ENCODE results near the gene IL15RA. TPM values are rescaled to one million over a fixed set of nuclear protein-coding genes. Genes with fewer than 3 reads are reported as not detected.
A peak's percentile ranks its signal among the peaks of the same experiment; 100 is the strongest.

The IL15RA gene
- 24.4 and 25.5 TPM in 2 replicates for total RNA-seq

- peaks cover 27% of the 10 kb centered on the region for H3K4me1 Mint-ChIP-seq
- intact Hi-C loops (cut with micrococcal nuclease), result loop anchor here (2.0 kb wide), 3 partner anchors 73 to 109 kb away; partner anchors contain the start of gene FBH1
Observed at GRCh38 chr10:5977471-5978229, at the start of gene IL15RA. IL15RA (minus strand) TSS chr10:5977543; CDS start chr10:5977492, 51 bp downstream.

GRCh38 chr10:6025683-6026255 is 48.4 kb upstream of the IL15RA start:
- Mint-ChIP-seq H3K36me3 (ENCODE audit: low read depth) (peaks cover 88% of the 10 kb centered on the region), H3K27ac (peak overlapping the region; percentile 5), H3K9me3 (peaks cover 4% of the 10 kb centered on the region), H3K27me3 (no peaks in the 10 kb centered on the region), H3K4me3 (no peak overlapping the region), H3K4me1 (peaks cover 44% of the 10 kb centered on the region)
- intact Hi-C loops (cut with micrococcal nuclease), result no loop called here
- no peak for DNase-seq

More at GRCh38 chr10:5977471-5978229, at the start of gene IL15RA:
- DNase-seq, result peak; percentile 97
- no peaks in the 10 kb centered on the region for H3K9me3 Mint-ChIP-seq
- H3K27ac Mint-ChIP-seq, result peak within 1 kb of the TSS; percentile 95
- peaks cover 16% of the 10 kb centered on the region for H3K36me3 Mint-ChIP-seq (ENCODE audit: low read depth)
- H3K27me3 Mint-ChIP-seq, result peaks cover 4% of the 10 kb centered on the region
- peak within 1 kb of the TSS; percentile 97 for H3K4me3 Mint-ChIP-seq

DNA sequence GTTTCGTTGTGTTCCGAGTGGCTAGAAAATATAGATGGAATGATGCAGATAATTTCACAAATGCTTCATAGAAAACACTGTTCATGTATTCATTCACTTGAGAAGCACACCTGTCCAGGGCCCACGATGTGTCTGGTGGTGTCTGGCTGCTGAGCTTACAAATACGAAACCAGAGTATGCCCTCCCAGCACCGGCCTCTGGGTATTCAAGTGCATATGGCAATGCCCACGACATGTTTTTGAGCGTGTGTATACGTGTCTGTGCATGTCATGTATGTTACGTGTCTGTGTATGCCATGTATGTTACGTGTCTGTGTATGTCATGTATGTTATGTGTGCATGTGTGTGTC is 47.0 kb upstream of the IL15RA start:
- no peak overlapping the region for H3K4me3 Mint-ChIP-seq
- H3K27ac Mint-ChIP-seq, result peak overlapping the region; percentile 29
- intact Hi-C loops (cut with micrococcal nuclease), result no loop called here
- no peaks in the 10 kb centered on the region for H3K27me3 Mint-ChIP-seq
- DNase-seq, result no peak
- peaks cover 44% of the 10 kb centered on the region for H3K4me1 Mint-ChIP-seq
- H3K9me3 Mint-ChIP-seq, result peaks cover under 1% of the 10 kb centered on the region
- peaks cover 90% of the 10 kb centered on the region for H3K36me3 Mint-ChIP-seq (ENCODE audit: low read depth)

DNA sequence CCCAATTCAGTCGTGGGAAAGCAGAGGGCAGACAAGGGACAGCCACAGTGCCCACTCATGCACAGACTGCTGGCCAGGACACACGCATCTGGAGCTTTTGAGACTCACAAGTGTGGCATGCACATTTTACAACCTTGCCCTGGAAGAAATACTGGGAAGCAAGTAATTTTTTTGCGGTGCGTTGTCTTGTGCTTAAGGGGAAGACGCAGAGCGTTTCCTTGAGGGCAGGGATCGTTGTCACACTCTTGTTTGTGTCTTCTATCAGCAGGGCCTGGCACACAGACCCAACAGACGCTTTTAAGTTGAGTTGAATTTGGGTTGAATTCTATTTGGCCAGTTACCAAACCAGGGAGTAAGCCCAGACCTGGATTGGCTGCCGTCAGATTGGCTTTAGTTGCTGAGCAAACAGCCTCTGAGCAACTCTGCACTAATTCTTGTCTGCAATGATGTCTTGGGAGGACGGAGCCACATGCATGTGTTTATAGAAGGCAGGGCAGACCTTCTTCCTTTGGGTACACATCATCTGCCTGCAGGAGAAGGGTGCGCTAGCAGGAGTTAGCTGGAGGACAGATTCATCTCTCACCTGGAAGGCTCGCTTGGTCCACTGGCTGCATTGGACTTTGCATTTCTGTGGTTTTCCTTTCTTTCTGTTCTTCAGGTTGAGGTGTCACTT is 46.5 kb upstream of the IL15RA start:
- Mint-ChIP-seq H3K27ac (peak overlapping the region; percentile 63), H3K4me1 (peaks cover 49% of the 10 kb centered on the region), H3K36me3 (ENCODE audit: low read depth) (peaks cover 92% of the 10 kb centered on the region), H3K9me3 (peaks cover 6% of the 10 kb centered on the region), H3K4me3 (no peak overlapping the region), H3K27me3 (no peaks in the 10 kb centered on the region)
- intact Hi-C loops (cut with micrococcal nuclease), result no loop called here
- no peak for DNase-seq

GRCh38 chr10:6022660-6023059 is 45.3 kb upstream of the IL15RA start:
- Mint-ChIP-seq H3K27ac (peak overlapping the region; percentile 56), H3K27me3 (no peaks in the 10 kb centered on the region), H3K36me3 (ENCODE audit: low read depth) (peaks cover 92% of the 10 kb centered on the region), H3K4me3 (no peak overlapping the region), H3K4me1 (peaks cover 44% of the 10 kb centered on the region), H3K9me3 (peaks cover 8% of the 10 kb centered on the region)
- no peak for DNase-seq
- intact Hi-C loops (cut with micrococcal nuclease), result no loop called here

- Mint-ChIP-seq H3K4me3 (no peak overlapping the region), H3K27ac (peak overlapping the region; percentile 34), H3K36me3 (ENCODE audit: low read depth) (peaks cover 91% of the 10 kb centered on the region), H3K27me3 (no peaks in the 10 kb centered on the region), H3K4me1 (peaks cover 45% of the 10 kb centered on the region), H3K9me3 (peaks cover 8% of the 10 kb centered on the region)
- intact Hi-C loops (cut with micrococcal nuclease), result no loop called here
- no peak for DNase-seq
Observed at GRCh38 chr10:6020826-6021225, 43.5 kb upstream of the IL15RA start.

- Mint-ChIP-seq H3K9me3 (peaks cover 8% of the 10 kb centered on the region), H3K4me3 (no peak overlapping the region), H3K36me3 (ENCODE audit: low read depth) (peaks cover 94% of the 10 kb centered on the region), H3K27ac (peak overlapping the region; percentile 70), H3K27me3 (no peaks in the 10 kb centered on the region), H3K4me1 (peaks cover 55% of the 10 kb centered on the region)
- DNase-seq, result no peak
- intact Hi-C loops (cut with micrococcal nuclease), result loop anchor here (2.0 kb wide), 1 partner anchor 13 kb away; no protein-coding TSS in a partner anchor
Observed at GRCh38 chr10:6019796-6020195, 42.5 kb upstream of the IL15RA start.

GRCh38 chr10:6019010-6019782 is 41.9 kb upstream of the IL15RA start:
- H3K4me3 Mint-ChIP-seq, result peak overlapping the region; percentile 21
- no peaks in the 10 kb centered on the region for H3K27me3 Mint-ChIP-seq
- H3K27ac Mint-ChIP-seq, result peak overlapping the region; percentile 70
- H3K36me3 Mint-ChIP-seq (ENCODE audit: low read depth), result peaks cover 94% of the 10 kb centered on the region
- no peak for DNase-seq
- peaks cover 8% of the 10 kb centered on the region for H3K9me3 Mint-ChIP-seq
- H3K4me1 Mint-ChIP-seq, result peaks cover 58% of the 10 kb centered on the region
- intact Hi-C loops (cut with micrococcal nuclease), result loop anchor here (2.0 kb wide), 1 partner anchor 14 kb away; no protein-coding TSS in a partner anchor

- H3K9me3 Mint-ChIP-seq, result peaks cover 8% of the 10 kb centered on the region
- intact Hi-C loops (cut with micrococcal nuclease), result loop anchor here (2.0 kb wide), 1 partner anchor 14 kb away; no protein-coding TSS in a partner anchor
- H3K27ac Mint-ChIP-seq, result peak overlapping the region; percentile 70
- peak overlapping the region; percentile 21 for H3K4me3 Mint-ChIP-seq
- no peaks in the 10 kb centered on the region for H3K27me3 Mint-ChIP-seq
- peaks cover 93% of the 10 kb centered on the region for H3K36me3 Mint-ChIP-seq (ENCODE audit: low read depth)
- no peak for DNase-seq
- peaks cover 56% of the 10 kb centered on the region for H3K4me1 Mint-ChIP-seq
Observed at GRCh38 chr10:6018422-6018821, 41.1 kb upstream of the IL15RA start.

- peaks cover 8% of the 10 kb centered on the region for H3K9me3 Mint-ChIP-seq
- intact Hi-C loops (cut with micrococcal nuclease), result loop anchor here (2.0 kb wide), 1 partner anchor 15 kb away; no protein-coding TSS in a partner anchor
- peak; percentile 52 for DNase-seq
- peak overlapping the region; percentile 72 for H3K27ac Mint-ChIP-seq
- peaks cover 57% of the 10 kb centered on the region for H3K4me1 Mint-ChIP-seq
- no peaks in the 10 kb centered on the region for H3K27me3 Mint-ChIP-seq
- peaks cover 90% of the 10 kb centered on the region for H3K36me3 Mint-ChIP-seq (ENCODE audit: low read depth)
- no peak overlapping the region for H3K4me3 Mint-ChIP-seq
Observed at GRCh38 chr10:6017781-6018354, 40.5 kb upstream of the IL15RA start.

DNA sequence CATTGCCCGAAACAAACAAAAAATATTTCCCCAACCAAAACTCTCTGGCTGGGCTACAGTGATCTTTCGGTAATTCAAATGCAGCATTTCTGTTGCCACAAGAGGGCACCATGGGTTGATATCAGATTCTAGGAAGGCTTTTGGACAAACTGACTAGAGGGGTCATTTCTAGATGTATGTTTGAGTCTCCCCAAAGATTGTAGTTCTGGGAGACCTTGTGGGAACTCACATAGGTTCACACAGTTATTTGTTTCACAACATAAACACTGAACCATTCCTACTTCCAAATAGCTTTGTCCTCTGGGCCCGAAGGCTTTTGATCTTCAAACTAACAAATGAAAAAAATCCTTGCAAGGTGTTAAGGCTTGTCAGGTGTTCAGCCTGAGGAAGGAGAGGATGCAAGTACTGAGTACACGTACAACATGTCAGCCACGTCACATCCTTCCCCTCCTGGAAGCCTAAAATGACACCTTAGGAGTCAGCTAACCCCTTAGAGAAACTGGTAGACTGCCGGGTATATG is 37.0 kb upstream of the IL15RA start:
- H3K27me3 Mint-ChIP-seq, result no peaks in the 10 kb centered on the region
- peak overlapping the region; percentile 81 for H3K27ac Mint-ChIP-seq
- DNase-seq, result peak; percentile 89
- H3K36me3 Mint-ChIP-seq (ENCODE audit: low read depth), result peaks cover 77% of the 10 kb centered on the region
- H3K9me3 Mint-ChIP-seq, result peaks cover 11% of the 10 kb centered on the region
- intact Hi-C loops (cut with micrococcal nuclease), result loop anchor here (1.0 to 5.0 kb wide), 2 partner anchors 38 to 74 kb away; no protein-coding TSS in a partner anchor
- peak overlapping the region; percentile 59 for H3K4me3 Mint-ChIP-seq
- peaks cover 51% of the 10 kb centered on the region for H3K4me1 Mint-ChIP-seq

DNA sequence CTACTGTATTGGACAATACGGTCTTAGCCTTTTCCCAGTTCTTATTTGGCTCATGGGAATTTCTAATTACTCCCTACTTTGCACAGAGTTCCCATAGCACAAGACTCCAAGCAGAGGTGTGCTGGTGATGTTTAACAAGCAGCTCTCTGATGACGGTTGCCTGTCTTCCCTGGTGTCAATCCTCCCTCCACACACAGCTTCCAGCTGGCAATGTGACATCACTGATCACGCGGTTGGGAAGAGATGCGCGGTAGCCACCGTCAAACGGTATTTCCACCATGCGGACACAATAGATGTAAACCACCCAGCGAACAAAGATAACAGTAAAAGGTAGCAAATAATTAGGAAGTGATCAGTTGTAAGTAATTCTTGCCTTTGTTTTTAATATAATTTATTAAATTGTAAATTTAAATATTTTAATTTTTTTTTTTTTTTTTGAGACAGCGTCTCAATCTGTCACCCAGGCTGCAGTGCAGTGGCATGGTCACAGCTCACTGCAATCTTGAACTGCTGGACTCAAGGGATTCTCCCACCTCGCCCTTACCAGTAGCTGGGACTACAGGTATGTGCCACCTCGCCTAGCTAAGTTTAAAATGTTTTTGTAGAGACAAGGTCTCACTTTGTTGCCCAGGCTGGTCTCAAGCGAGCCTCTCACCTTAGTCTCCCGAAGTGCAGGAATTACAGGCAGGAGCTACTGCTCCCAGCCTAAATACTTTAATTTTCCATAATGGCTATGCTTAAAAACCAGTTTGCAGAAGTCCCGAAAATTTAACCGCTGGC is 36.3 kb upstream of the IL15RA start:
- peak; percentile 51 for DNase-seq
- Mint-ChIP-seq H3K9me3 (peaks cover 4% of the 10 kb centered on the region), H3K4me1 (peaks cover 48% of the 10 kb centered on the region), H3K4me3 (no peak overlapping the region), H3K27ac (peak overlapping the region; percentile 83), H3K36me3 (ENCODE audit: low read depth) (peaks cover 74% of the 10 kb centered on the region), H3K27me3 (no peaks in the 10 kb centered on the region)
- intact Hi-C loops (cut with micrococcal nuclease), result loop anchor here (1.0 to 5.0 kb wide), 2 partner anchors 39 to 75 kb away; no protein-coding TSS in a partner anchor
